GM04504 (cell line): ENCODE results near the gene APCDD1L.

Experiments used
- DNase-seq: peaks from one replicate; pipeline ENCODE4 v3.0.0-alpha.2; 2012; ENCODE audit warnings: low read depth

Gene APCDD1L

DNA sequence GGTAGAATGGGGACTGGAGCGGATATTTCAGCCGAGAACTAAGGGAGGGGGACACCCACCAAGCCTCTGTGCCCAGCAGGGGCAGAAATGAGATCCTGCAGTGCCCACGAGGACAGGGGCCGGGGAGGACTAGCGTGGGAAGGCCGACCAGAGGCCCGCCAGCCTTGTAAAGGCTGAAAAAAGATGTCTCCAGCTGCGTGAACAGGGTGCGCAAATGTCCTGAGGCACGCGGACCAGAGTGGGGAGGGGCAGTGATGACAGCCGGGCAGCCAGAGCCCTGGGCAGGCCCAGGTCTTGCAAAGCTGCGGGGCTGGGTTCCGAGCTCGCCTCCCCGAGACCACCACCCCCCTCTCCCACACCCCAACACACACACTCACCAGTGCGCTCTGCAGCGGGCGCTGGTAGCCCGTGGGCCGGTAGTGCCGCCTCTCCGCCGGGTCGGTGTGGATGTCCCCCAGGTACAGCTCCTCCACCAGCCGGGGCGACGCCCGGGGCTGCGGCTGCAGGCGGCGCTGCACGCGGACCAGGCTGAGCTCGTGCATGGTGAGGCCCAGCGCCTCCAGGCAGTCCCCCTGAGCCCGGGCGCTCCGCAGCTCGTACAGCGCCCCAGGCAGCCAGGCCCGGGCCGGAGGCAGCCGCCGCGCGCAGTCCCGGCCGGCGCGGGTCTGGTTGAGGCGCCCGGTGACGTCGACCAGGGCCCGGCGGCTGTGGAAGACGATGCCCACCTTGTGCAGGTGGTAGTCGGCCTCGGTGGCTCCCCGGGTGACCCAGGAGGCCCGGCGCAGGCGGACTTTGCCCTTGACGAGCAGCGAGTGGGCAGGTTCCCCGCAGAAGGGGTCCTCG, 48.2 kb downstream of the APCDD1L start:
- no peak for DNase-seq

DNA sequence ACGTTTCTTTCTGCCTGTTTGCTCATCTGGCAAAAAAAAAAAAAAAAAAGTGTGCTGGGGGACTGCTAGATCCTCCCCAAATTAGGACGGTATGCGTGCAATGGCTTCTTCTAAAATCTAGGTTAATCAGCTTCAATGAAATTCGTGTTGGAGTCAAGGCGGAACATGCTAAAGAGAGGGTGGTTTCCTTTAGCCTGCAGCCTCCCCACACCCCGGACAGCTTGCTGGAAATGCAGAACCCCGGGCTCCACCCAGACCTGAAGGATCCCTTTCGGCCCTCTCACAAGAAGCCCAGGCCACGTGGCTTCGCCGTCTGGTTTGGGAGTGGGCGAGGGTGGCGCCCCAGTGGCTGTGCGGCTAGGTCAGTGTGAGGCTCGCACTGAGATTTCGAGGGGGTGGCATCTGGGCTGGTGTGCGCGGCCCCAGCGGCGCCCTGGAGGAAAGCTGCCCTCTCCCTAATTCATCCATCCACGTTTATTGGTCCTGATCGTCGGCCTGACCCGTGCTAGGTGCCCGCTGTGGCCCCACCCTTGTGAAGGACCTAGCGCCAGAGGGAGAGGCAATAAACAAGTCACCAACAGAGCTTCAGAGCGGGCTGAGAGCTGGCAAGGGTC, 49.0 kb downstream of the APCDD1L start:
- no peak for DNase-seq

DNA sequence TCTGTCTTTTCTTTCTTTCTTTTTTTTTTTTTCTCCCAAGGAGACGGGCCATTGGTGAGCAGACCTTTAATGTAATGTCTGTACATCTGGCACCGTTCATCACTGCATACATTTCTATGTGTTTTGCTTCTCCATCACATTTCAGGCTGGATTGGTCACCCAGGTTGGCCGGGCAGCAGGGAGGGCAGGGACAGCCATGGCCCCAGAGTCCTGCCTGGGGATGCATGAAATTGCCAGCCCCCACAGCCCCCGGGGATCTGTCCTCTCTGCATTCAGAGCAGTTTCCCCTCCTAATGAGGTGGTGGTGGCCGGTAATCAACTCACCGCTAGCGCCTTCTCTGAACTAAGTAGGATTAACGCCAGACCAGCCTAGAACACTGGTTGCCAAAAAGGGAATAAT, 50.4 kb downstream of the APCDD1L start:
- no peak for DNase-seq

DNA sequence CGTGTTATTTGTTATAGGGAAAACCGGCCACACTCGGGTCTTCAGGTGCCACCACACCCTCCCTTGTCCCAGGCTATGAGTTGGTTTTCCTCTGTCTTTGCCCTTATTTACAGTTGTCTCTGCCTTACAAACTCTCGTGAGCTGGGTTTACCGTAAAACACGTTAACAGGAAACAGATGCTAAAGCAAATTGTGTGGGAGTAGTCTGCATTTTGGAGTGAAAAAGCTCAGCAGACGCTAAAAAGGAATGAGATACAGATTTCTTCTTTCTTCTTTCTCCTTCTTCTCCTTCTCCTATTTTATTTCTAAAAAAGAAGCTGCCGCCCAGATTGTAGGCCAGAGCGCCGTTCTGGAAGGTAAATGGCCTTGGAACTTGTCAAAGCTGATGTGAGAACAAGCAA, 51.9 kb downstream of the APCDD1L start:
- DNase-seq, result no peak

DNA sequence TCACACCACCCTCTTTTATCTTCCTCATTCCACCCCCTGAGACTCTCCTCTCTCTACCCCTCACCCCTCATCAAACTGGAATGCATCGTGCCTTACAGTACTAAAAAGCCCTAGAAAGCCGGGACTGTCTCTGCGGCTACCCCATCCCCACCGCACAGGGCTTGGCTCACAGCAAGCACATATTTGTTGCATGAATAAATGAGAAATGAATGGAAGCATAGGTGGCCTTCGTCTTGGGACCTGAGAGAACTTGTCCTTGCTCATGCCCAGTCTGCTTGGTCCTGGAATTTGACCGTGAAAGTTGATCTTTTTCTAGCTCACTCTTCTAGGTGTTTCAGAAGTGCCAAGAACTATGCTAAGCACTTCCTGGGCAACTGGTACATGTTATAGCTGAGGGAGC, 53.3 kb downstream of the APCDD1L start:
- DNase-seq, result no peak

DNA sequence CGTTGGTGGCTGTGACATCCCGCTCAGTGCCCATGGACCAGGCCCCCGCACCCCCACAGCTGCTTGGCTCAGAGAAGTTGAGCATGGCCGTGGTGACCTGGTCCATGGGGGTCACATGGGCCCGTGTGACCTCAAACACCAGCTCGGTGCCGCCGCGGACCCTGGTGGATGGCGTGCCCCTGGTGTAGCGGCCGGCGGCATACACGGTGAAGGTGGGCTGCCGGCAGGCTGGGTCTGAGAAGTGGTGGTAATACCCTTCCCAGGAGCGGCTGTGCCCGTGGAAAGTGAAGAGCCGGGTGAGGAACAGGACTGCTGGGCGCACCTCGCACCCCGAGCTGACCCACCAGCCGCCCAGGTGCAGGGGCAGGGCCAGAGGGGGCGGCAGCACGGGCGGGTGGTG, 54.1 kb downstream of the APCDD1L start:
- DNase-seq, result no peak

DNA sequence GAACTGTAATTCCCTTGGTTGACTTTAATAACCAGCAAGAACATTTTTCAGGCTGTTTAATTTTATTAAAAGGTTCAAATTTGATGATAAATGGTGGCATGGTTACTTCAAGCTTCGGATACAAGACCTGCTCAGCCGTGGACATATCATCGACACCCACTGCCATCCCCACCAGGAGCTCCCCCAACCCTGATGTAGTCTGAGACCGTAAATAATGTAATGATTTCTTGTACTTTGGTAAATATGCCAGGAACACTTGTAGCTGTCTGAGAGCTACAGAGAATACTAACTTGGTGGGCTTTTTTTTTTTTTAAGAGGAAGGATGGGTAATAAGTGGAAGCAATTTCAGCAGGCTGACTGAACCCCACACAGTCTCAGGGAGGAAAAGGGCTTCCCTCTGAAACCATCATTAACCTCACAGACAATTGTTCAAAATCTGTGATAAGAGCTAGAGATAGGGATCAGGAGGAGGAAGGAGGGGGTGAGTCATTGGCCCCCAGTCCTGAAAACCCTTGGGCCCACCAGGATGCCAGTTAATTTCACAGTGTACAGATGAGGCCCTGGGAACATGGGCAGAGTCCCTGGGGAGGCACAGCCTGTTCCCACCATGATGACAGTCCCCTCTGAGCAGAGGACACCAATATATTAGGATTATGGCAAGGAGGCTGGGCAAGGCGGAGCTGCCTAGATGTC, 56.0 kb downstream of the APCDD1L start:
- DNase-seq, result no peak

DNA sequence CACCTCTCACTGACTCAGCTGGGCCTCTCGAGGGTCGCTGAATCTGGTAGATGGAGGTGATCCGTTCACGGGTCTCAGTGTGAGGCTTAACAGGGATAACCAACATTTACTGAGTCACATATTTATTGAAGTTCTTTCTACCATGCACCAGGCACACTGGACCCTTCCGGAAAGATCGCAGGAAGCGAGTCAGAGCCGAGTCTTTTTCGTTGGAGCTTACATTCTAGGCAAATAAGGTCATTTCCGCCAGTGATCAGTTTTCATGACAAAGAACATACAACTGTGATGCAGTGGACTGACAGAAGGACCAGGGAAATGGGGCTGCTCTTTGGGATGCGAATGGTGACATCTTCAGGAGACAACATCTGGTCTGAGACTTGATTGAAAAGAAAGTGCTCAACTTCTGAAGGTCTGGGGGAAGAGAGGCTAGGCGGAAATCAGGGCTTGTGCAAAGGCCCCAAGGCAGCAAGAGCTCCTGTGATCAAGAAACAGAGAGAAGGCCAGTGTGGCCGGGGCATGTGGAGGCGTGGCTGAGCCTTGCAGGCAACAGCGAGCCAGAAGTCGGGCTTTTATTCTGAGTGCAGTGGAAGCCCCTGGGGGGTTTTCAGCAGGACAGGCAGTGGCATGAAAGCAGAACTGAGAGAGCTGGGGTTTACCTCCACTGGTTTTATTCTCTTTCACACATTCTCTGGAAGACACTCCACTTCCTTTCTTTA, 56.7 kb downstream of the APCDD1L start:
- DNase-seq, result no peak

DNA sequence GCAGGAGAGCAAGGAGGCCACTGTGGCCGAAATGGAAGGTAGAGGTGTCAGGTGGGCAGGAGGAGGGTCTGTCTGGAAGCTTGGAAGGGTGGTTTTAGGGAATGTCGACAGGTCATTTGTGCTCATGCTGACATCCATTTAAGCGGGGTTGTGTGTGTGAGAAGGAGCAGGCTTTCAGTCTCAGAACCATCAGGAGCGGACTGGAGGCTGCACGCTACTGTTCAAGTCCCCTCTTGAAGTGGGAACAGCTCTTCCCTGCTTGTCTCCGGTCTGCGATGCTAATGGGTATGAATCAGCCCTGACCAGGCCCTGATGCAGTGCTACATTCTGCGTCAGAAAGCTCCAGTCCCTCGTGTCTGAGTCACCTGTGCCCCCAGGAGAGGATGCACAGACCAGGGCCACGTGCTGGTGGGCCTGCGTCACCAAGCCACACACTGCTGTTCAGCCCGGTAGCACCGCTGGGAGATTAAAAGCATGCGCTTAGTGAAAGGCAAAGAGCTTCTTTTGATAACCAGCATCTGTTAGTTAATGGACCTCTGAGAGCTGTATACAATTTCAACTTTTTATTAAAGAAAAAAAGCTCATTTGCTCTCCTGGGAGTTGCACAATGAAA, 58.0 kb downstream of the APCDD1L start:
- DNase-seq, result no peak

DNA sequence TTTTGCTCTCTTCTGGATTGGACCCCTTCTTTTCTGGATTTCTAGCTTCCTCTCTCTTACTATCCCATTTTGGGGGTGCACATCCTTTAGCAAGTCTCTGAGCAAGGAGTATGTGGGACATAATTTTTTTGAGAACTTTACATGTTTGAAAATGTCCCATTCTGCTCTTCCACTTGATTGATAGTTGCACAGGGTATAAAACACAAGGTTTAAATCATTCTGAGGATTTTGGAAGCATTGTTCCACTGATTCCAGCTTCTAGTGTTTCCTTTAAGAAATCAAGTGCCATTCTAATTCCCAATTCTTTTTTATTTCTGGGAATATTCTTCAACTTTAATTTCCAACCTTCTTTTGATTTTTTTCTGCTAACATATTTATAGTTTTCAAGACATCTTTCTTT, 60.7 kb downstream of the APCDD1L start:
- DNase-seq, result no peak

DNA sequence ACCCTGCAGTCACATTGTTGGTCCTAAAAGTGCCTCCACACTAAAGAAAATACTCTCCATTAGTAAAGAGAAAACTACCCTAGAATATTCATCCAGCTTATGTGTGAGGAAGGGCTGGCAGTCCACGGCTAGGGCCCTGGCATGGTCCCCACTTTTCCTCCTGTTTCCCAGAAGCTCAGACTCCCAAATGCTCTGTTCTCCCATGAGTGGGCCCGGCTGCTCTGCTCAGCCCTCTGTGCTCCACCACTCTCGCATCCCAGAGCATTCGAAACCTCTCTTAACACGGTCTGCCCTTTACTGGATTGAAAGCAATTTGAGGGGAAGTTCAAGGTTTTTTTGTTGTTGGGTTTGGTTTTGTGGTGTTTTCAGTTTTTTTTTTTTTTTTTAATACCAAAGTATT, 61.8 kb downstream of the APCDD1L start:
- no peak for DNase-seq

DNA sequence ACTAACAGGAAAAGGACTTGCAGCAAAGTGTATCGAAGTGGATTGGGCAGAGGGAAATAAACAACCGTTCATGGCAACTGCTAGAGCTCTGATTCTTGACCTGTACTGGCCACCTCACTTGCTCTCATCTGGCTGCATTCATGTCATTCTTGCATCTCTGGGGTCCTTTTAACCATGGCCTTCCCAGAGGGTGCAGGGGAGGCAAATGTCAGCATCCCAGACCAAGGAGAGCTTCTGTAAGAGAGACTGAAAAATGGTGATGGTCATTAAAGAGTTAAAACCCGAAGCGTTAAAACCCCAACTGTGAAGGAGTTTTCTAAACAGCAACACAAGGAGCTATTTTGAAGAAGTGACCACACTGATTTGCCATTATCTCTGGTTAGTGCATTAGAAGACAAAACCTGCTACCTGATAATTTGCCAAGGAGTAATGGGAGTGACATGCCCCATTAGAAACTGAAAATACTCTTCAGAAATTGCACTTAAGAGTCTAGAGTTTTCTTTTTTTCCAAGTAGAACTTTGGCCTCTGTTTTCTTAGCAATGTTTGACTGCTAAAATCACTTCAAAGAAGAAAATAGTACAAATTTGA, 62.4 kb downstream of the APCDD1L start:
- no peak for DNase-seq

DNA sequence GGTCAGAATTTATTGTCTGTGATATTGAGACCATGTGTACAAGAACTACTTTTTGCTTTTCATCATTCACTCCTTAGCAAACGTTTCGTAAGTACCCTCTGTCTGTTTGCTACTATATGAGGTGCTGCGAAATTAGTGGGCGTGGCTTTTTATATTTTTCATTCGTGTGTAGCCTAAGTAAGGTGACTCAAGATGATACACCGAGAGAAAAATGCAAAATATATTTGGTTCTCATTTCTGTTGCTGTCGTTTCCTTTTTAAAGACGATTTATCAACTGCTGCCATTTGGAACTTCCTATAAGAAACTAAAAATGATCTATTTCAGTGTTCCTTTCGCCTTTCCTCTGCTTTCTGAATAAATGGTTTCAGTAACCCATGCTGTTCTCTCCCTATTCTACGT, 64.9 kb downstream of the APCDD1L start:
- DNase-seq, result peak; percentile 33

DNA sequence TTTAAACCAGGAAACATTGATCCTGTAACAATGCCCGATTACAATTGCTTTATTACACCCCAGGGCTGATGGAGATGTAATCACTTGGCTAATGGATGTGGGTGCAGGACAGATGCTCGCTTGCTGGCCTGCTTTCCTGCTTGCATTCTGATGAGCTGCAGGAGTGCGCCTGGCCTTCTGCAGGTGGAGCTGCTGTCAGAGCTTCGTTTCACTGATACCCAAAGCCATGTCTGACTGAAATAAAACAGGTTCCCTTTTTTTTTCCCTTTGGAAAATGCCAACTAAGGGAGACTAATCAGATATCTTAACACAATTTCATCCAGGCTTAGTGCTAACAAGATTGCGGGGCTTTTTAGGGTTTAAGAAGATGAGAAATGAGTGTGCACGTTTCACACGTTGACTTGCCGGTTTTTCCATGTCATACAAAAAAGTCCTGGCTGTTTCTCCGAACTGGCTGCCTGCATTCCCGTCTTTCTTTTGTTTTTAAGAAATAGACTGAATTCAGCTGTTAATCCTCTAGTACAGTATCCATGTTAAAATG, 65.4 kb downstream of the APCDD1L start:
- DNase-seq, result no peak

DNA sequence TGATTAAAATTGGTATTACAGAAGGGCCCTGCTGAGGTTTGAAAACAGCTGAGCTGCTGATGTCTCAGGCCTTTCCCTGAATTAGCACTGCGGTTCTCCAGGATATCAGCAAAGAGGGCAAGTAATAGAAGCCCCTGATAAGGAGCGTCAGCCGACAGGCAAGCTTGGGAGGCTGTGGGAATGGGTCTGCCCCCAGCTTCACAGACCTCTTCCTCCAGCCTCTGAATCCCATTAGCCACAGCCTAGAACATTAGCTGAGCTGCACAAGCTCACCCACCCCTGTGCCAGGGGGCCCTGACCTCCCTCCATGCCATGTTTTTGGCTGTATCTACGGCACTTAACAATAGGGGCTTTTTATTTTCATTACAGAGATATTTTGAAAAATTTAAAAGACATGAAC, 66.2 kb downstream of the APCDD1L start:
- no peak for DNase-seq

DNA sequence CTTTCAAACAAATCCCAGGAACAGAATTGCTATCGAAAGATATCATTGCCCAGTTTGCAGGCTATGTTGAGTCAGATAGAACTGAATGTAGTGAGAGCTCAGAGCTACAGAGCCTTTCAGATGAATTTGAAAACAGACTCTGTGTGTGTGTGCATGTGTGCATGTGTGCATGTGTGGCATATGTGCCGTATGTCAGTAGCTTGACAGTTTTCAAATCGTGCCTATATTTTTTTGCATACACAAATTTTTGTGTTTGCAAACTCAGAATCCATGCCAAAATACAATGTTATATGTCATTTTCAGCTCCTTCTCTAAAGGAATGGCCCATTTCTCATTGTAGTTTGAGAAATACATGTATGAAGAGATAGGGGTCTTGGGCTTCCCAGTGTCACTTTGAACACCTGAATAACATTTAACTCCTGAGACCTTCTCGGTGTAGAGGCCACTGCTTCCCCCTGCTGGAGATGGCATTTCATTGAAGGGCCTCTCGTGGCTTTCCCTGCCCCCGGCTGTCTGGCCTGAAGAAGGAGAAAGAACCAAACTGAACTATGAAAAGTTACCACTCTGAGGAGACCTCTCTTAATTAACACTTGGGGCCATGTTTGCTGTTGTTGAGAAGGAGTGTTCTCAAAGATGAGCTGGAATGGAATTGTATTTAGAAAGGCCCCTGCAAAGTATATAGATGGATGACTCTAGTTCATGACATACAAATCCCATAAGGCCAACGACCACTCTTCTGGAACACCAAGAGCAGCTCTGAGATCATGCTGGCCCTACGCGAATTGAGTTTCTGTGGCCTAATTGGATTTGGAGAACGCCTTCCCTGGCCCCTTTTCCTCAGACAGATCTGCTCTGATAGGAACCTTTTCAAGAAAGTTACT, 67.4 kb downstream of the APCDD1L start:
- DNase-seq, result peak; percentile 17

DNA sequence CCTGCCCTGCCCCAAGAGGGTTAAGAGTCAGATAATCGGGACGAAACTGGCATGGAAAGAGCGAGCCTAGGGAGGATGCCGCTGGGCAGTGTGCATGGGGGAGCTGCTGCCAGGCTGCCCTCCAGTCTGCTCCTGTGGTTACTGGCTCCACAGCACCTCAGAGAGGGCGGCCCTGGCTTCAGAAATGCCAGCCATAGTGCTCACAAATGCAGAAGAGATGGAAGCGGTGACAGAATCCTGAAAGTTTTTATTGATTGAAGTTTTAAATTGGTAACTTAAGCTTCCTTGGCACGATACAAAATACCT, 68.3 kb downstream of the APCDD1L start:
- no peak for DNase-seq

DNA sequence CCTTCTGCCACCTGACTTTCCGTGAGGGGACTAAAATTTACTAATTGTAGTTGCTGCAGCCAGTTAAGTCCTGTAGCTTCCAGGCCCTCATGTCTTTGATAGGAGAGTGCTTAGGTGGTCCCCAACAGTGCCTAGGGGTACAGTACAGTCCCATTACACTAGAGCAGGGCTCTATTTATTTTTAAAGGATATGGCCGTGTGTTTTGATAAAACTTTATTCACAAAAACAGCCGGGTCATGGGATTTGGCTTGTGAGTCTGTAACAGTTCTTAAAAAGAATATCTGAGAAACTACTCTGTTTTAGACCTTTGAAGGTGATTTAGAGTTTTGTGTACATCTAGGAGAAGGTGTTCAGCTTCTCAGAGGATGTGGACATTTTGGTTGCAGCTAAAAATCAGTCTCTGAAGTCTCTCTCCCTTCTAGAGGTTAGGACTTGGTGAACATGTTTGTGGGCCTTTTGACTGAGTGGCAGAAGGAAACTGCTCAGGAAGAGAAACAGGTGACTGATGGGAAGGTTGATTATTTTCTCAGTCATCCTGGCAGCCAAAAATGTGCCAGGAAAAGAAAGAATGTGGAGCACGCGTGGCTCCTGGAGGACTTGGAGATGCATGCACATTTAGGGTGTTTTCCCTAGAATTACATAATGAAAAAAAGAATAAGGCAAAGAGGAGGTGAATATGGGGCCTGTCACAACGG, 68.8 kb downstream of the APCDD1L start:
- DNase-seq, result no peak

DNA sequence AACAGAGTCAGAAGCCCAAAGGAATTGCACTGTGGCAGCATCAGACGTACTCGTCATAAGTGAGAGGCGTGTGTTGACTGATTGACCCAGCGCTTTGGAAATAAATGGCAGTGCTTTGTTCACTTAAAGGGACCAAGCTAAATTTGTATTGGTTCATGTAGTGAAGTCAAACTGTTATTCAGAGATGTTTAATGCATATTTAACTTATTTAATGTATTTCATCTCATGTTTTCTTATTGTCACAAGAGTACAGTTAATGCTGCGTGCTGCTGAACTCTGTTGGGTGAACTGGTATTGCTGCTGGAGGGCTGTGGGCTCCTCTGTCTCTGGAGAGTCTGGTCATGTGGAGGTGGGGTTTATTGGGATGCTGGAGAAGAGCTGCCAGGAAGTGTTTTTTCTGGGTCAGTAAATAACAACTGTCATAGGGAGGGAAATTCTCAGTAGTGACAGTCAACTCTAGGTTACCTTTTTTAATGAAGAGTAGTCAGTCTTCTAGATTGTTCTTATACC, 70.4 kb downstream of the APCDD1L start:
- no peak for DNase-seq

DNA sequence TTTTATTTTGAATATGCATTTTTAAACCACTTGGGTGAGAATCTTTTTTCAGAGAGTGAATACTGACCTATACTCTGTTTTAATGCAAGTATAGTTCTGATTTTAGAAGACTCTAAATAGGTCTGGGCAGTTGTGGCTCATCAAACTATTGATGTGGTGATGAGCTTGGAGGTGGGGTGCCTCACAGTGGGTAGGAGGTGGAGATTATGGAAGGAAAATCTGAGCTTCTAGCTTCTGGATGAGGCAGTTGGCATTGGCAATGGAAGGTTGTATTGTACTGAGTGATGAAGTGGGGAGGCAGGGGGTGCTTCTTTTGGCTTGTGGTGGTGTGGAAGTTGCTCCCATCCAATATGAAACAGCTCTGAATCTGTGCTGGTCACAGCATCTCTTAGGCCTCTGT, 73.5 kb downstream of the APCDD1L start:
- no peak for DNase-seq
